Body of pancreas (tissue), 4 donors: ENCODE results near the gene PSMD13.

Source experiments
- POLR2A ChIP-seq, 3 donors: fragments of 450-650 bp; IDR thresholded peaks; one replicate each; pipeline ENCODE4 v1.6.1; 2016; ENCODE audit warnings: antibody characterized with exemption in 3 of 3, mild to moderate bottlenecking in 2 of 3
- TF ChIP-seq, protein P1 (sequence below), 7 experiments: fragments of 450-650 bp in 4 of 7; fragments of 200-600 bp in 3 of 7; sonication (generic) in 3 of 7; IDR thresholded peaks; one replicate each; pipeline ENCODE4 v1.5.1; 2016 to 2019; ENCODE audit warnings: antibody characterized with exemption in 7 of 7

- TF ChIP-seq, protein P1, sequence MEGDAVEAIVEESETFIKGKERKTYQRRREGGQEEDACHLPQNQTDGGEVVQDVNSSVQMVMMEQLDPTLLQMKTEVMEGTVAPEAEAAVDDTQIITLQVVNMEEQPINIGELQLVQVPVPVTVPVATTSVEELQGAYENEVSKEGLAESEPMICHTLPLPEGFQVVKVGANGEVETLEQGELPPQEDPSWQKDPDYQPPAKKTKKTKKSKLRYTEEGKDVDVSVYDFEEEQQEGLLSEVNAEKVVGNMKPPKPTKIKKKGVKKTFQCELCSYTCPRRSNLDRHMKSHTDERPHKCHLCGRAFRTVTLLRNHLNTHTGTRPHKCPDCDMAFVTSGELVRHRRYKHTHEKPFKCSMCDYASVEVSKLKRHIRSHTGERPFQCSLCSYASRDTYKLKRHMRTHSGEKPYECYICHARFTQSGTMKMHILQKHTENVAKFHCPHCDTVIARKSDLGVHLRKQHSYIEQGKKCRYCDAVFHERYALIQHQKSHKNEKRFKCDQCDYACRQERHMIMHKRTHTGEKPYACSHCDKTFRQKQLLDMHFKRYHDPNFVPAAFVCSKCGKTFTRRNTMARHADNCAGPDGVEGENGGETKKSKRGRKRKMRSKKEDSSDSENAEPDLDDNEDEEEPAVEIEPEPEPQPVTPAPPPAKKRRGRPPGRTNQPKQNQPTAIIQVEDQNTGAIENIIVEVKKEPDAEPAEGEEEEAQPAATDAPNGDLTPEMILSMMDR (IDR thresholded peaks at IDR 0.05): no peak
- TF ChIP-seq POLR2A (IDR thresholded peaks at IDR 0.05): no peak
Measured at GRCh38 chr11:212150-213100, 24.4 kb upstream of the PSMD13 start.
